Activated CD8-positive, alpha-beta memory T cell treated with anti-CD3 and anti-CD28 coated beads for 48 hours (primary cell): ENCODE measurements around the gene HELQ.

ENCODE experiments used
- DNase-seq, 3 experiments: peaks; one replicate each; pipeline ENCODE4 v3.0.0-alpha.2; 2020; ENCODE audit warnings: low read depth in 2 of 3, low spot score in 2 of 3

HELQ gene

DNA sequence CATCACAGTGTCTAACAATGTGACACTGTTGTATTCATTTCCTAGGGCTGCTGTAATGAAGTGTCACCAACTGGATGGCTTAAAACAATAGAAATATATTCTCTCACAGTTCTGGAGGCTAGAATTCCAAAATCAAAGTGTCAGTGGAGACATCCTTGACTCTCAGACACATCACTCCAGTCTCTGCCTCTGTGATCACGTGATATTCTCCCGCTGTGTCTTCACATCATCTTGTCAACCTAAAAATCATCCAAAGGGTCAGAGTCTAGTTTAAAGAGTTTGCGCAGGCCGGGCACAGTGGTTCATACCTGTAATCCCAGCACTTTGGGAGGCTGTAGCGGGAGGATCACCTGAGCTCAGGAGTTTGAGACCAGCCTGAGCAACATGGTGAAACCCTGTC lies 84.4 kb downstream of the HELQ start:
- DNase-seq = no peak

DNA sequence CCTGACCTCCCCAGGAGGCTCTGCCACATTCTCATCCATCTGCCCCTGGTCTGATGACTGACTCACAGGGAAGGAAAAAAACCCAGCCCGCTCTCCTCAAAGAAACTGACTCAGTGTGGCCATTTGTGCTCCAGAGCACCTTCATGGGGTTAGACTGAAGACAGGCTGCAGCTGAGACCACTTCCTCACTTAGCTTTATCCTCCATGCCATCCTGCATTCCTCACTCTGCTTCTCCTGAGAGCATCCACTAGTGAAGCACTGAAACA lies 85.0 kb downstream of the HELQ start:
- no peak for DNase-seq

DNA sequence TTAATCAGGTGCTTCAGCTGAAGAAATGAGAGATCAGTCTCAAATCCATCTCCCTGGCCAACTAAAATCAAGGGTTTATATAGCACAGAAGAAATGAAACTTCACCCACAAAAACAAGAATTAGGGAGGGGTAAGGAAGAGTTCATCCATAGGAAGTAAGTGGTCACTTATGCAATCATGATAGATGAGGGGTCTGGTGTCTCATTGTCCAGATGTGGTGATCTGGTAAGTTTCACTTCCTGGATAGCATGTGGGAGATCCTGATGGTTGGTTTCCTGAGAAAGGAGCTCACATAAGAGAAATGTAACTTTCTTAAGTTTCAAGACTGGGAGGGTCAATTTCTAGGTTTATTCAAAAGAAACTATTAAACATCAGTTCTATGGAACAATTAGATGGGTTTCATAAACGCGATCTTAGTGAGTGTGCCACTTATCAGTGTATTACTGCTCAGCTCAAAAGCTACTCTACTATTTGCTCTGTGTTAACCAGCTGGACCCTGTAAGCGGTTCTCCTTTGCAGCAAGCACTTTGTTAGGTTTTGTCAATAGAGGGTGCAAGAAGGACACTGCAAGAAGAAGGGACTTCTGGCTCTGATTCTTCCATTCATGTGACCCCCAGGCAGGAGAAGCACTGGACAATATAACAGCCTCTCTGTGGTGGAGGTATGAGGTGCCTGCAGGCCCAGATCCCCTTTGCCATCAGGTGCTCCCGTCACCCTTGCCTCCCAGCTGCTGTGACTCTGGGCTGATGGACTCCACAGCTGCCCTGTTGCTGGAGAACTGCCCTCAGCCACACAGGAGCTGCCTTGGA lies 85.6 kb downstream of the HELQ start:
- no peak for DNase-seq

DNA sequence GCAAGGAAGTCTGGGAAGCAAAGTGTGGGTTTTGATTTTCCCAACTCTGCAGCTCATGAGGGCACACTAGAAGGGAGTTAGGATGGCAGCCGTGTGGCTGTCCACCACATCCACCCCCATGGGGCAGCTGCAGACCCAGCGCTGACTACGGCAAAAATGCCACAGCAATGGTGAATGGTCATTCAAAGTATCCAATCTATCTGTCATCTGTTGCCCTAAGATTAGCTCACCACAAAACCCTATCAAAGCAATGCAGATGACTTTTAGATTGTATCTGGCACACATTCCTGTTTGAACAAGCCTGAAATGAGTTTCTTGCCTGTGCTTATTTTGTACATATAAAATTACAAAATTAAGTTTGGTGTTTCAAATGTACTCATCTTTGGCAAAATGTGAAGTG lies 91.3 kb downstream of the HELQ start:
- no peak for DNase-seq

DNA sequence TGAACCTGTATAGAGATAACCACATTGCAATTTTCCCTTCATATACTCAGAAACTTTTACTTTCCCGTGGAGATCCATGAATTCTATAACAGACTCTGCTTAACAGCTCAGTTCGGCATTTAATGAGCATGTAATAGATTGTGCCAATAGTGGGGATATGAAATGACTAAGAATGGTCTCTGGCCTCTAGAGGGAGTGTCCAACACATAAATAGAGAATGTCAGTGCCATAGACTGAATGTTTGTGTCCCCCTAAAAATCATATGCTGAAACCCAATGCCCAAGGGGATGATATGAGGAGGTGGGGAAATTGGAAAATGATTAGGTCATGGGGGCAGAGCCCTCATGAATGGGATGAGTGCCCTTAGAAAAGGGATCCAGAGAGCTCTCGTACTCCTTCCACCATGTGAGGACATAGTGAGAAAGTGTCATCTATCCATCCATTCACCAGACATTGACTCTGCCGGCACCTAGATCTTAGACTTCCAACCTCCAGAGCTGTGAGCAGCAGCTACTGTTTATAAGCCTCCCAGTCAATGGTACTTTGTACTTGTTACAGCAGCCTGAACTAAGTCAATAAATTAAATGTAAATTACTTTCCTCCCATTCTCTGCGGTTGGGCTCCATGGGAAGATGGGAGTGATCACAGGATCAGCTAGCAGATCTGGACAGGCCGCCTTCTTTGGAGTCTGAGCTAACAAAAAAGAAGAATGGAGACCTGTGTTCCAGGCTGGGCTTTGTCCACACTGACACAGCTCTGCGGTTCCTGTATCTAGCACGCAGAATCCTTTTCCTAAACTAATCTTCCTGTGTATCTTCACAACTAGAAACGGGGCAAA lies 92.9 kb downstream of the HELQ start:
- no peak for DNase-seq

DNA sequence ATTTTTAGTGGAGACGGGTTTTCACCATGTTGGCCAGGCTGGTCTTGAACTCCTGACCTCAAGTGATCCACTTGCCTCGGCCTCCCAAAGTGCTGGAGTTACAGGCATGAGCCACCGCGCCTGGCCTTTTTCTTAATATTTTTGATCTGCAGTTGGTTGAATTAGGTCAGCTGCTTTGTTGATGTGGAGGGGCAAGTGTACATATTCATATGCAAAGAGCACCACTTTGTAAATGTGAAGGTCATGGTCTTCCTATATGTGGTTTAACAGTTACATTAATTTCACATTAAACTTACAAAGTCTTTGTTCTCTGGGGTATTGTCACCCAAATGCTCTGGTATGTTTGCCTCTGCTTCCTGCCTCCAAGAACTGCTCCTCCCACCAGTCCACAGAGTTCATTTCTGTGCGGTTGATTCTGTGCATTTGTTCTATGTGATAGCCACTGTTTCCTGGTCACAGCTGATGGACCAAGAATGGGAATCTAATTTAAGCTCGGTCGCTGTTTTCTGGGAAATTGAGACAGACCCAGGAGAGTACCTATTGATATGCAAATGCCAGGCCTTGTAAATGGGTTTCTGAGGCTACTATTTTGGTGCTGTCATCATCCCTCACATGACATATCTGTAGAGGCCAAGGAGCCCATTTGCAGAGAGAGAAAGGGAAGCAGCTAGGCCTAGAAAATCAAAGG lies 94.1 kb downstream of the HELQ start:
- no peak for DNase-seq

DNA sequence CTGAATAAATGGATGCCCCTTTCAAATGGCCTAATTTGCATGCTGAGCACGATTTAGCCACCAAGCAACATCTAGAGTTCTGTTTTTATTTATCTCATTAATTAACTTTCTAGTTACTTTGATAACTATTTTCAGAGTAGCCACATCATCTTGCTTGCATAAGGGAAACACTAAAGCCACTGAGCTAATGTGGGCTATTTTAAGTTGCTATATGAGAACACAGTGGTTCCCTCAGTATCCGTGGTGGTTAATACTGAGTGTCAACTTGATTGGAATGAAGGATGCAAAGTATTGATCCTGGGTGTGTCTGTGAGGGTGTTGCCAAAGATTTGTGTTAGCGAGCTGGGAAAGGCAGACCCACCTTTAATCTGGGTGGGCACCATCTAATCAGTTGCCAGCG lies 95.6 kb downstream of the HELQ start:
- DNase-seq = no peak

DNA sequence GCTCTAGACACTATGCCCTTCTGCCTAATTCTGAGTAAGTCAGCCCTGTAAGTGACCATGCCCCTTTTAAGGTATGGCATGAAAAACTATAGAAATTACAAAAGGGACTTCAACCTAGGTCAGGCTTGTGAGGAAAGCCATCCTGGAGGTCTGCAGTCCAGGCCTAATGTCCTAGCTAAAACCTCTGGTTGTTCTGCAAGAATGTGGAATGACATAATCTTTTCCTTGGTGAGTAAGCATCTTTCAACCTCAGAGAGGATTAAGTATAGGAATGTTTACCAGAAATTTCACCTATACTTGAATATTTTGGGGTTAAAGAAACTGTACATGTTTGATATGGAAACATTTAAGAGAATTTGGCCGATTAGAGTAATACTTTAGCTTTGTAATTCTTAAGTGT lies 97.2 kb downstream of the HELQ start:
- no peak for DNase-seq
